H1 (cell line): ENCODE measurements around the gene PPP1R12B. TPM values are rescaled to one million over a fixed set of nuclear protein-coding genes. Genes with fewer than 3 reads are reported as not detected.

Source experiments
- CTCF ChIA-PET: fragments of 300-600 bp; sonication (Branson Sonifier 250); formaldehyde crosslinking; loops from one replicate; lab custom pipeline; 2021; ENCODE audit not compliant: partially characterized antibody; lab: Charles Lee
- POLR2A ChIA-PET: fragments of 300-600 bp; sonication (Branson Sonifier 250); formaldehyde crosslinking; loops from one replicate; lab custom pipeline; 2021; ENCODE audit warnings: inconsistent platforms; ENCODE audit not compliant: partially characterized antibody; lab: Charles Lee
- DNase-seq, 2 experiments: peaks; one replicate each; pipeline versions ENCODE4 v3.0.0 to v3.0.0-alpha.2; 2010 to 2022; ENCODE audit warnings: low spot score in 2 of 2, low read depth in 1 of 2, mixed read lengths in 1 of 2
- FAIRE-seq: peaks from 2 replicates; lab custom pipeline; 2011; peaks lifted over from hg19 to GRCh38; lab: Jason Lieb, UNC
- H2AFZ ChIP-seq: 2 replicates; pipeline ENCODE4 v1.8.1; 2012; ENCODE audit warnings: low read length, inconsistent platforms
- H2AK5ac ChIP-seq: 2 replicates; pipeline ENCODE4 v1.6.1; 2013; ENCODE audit warnings: low read depth, low read length
- H2BK120ac ChIP-seq: replicated peaks from 2 replicates; pipeline ENCODE3; 2013; ENCODE audit warnings: low read depth, low read length, inconsistent platforms
- H2BK12ac ChIP-seq: 2 replicates; pipeline ENCODE4 v1.6.1; 2013; ENCODE audit warnings: low read depth, low read length
- H2BK15ac ChIP-seq: 2 replicates; pipeline ENCODE4 v1.6.1; 2013; ENCODE audit warnings: low read length
- H2BK20ac ChIP-seq: 2 replicates; pipeline ENCODE4 v1.6.1; 2013; ENCODE audit warnings: low read length
- H2BK5ac ChIP-seq: 2 replicates; pipeline ENCODE4 v1.6.1; 2013; ENCODE audit warnings: low read depth, low read length
- H3K14ac ChIP-seq: 2 replicates; pipeline ENCODE4 v1.6.1; 2013; ENCODE audit warnings: inconsistent platforms; ENCODE audit not compliant: insufficient read length
- H3K18ac ChIP-seq: 2 replicates; pipeline ENCODE4 v1.6.1; 2013; ENCODE audit warnings: low read length; ENCODE audit errors: extremely low read depth
- H3K23ac ChIP-seq: 2 replicates; pipeline ENCODE4 v1.6.1; 2013; ENCODE audit warnings: inconsistent platforms; ENCODE audit not compliant: insufficient read length
- H3K23me2 ChIP-seq: 2 replicates; pipeline ENCODE4 v1.6.1; 2013; ENCODE audit warnings: low read depth, low read length
- H3K27ac ChIP-seq: 2 replicates; pipeline ENCODE4 v1.6.1; 2011; ENCODE audit warnings: low read depth, low read length, inconsistent platforms
- H3K27me3 ChIP-seq, 4 experiments: replicated peaks in 1 of 4; 1 replicate in 1 of 4; 2 replicates in 3 of 4; pipeline versions ENCODE4 v1.6.1 to v1.8.1; 2011 to 2013; ENCODE audit warnings: low read length in 3 of 4, mild to moderate bottlenecking in 3 of 4, inconsistent platforms in 2 of 4, mixed read lengths in 2 of 4, moderate library complexity in 1 of 4; ENCODE audit not compliant: control insufficient read depth in 3 of 4, insufficient read depth in 3 of 4; ENCODE audit errors: extremely low read depth in 1 of 4
- H3K36me3 ChIP-seq, 4 experiments: 2 replicates each; pipeline versions ENCODE4 v1.6.1 to v1.8.1; 2011 to 2013; ENCODE audit warnings: mild to moderate bottlenecking in 4 of 4, low read length in 3 of 4, moderate library complexity in 2 of 4, control low read depth in 1 of 4, inconsistent platforms in 1 of 4; ENCODE audit not compliant: insufficient read depth in 4 of 4, control insufficient read depth in 2 of 4
- H3K4ac ChIP-seq: replicated peaks from 2 replicates; pipeline ENCODE3; 2013; ENCODE audit warnings: low read length, low read depth, mixed read lengths, inconsistent platforms; ENCODE audit not compliant: insufficient read length
- H3K4me1 ChIP-seq, 4 experiments: replicated peaks in 1 of 4; 1 replicate in 1 of 4; 2 replicates in 3 of 4; pipeline versions ENCODE4 v1.6.1 to v1.8.1; 2011 to 2013; ENCODE audit warnings: low read length in 3 of 4, inconsistent platforms in 2 of 4, mixed read lengths in 1 of 4; ENCODE audit not compliant: insufficient read depth in 4 of 4, control insufficient read depth in 3 of 4
- H3K4me2 ChIP-seq, 2 experiments: 2 replicates each; pipeline versions ENCODE4 v1.6.1 to v1.8.1; 2011 to 2013; ENCODE audit warnings: low read depth in 2 of 2, low read length in 2 of 2, control low read depth in 1 of 2, inconsistent platforms in 1 of 2, mild to moderate bottlenecking in 1 of 2; ENCODE audit not compliant: insufficient read depth in 1 of 2
- H3K4me3 ChIP-seq, 4 experiments: fragments of 200-600, 300-600 bp in 1 of 4; sonication (generic), shearing (Covaris generic), sonication (Bioruptor Twin) in 1 of 4; 2 replicates each; pipeline versions ENCODE4 v1.5.1 to v1.8.1; 2011 to 2016; ENCODE audit warnings: low read length in 4 of 4, low read depth in 3 of 4, control low read depth in 2 of 4, inconsistent platforms in 2 of 4, mild to moderate bottlenecking in 2 of 4, mixed read lengths in 1 of 4, moderate library complexity in 1 of 4; ENCODE audit not compliant: insufficient read depth in 2 of 4; ENCODE audit errors: extremely low read depth in 1 of 4
- H3K56ac ChIP-seq: replicated peaks from 2 replicates; pipeline ENCODE3; 2013; ENCODE audit warnings: low read depth, mild to moderate bottlenecking, mixed read lengths, low read length, inconsistent platforms; ENCODE audit not compliant: insufficient read length
- H3K79me1 ChIP-seq: 2 replicates; pipeline ENCODE4 v1.6.1; 2013; ENCODE audit warnings: low read depth, low read length, control low read depth
- H3K79me2 ChIP-seq, 2 experiments: 2 replicates each; pipeline versions ENCODE4 v1.6.1 to v1.8.1; 2012 to 2013; ENCODE audit warnings: low read length in 2 of 2, mild to moderate bottlenecking in 2 of 2, inconsistent platforms in 1 of 2; ENCODE audit not compliant: insufficient read depth in 2 of 2, control insufficient read depth in 1 of 2
- H3K9ac ChIP-seq, 4 experiments: replicated peaks in 1 of 4; 1 replicate in 1 of 4; 2 replicates in 3 of 4; pipeline versions ENCODE4 v1.6.1 to v1.8.1; 2011 to 2013; ENCODE audit warnings: low read depth in 3 of 4, low read length in 3 of 4, control low read depth in 2 of 4, mild to moderate bottlenecking in 2 of 4, moderate library complexity in 2 of 4, inconsistent platforms in 1 of 4; ENCODE audit errors: extremely low read depth in 1 of 4
- H3K9me3 ChIP-seq, 2 experiments: 2 replicates each; pipeline versions ENCODE4 v1.6.1 to v1.8.1; 2012 to 2013; ENCODE audit warnings: mild to moderate bottlenecking in 2 of 2, moderate library complexity in 2 of 2, control low read depth in 1 of 2, inconsistent platforms in 1 of 2, low read depth in 1 of 2, low read length in 1 of 2, mixed read lengths in 1 of 2; ENCODE audit not compliant: insufficient read depth in 2 of 2
- H4K20me1 ChIP-seq, 2 experiments: replicated peaks in 1 of 2; 2 replicates each; pipeline versions ENCODE3 to v1.8.1; 2011 to 2013; ENCODE audit warnings: inconsistent platforms in 2 of 2, low read length in 2 of 2, mild to moderate bottlenecking in 1 of 2; ENCODE audit not compliant: insufficient read depth in 2 of 2, control insufficient read depth in 1 of 2
- H4K5ac ChIP-seq: 2 replicates; pipeline ENCODE4 v1.6.1; 2013; ENCODE audit warnings: low read length, low read depth, mixed read lengths, inconsistent platforms; ENCODE audit not compliant: insufficient read length
- H4K8ac ChIP-seq: 2 replicates; pipeline ENCODE4 v1.8.0; 2013; ENCODE audit warnings: mild to moderate bottlenecking, moderate library complexity, low read length, inconsistent platforms; ENCODE audit not compliant: insufficient read depth; ENCODE audit errors: extremely low read depth
- H4K91ac ChIP-seq: replicated peaks from 2 replicates; pipeline ENCODE3; 2013; ENCODE audit warnings: low read length, mixed read lengths, inconsistent platforms; ENCODE audit not compliant: insufficient read length
- ASH2L ChIP-seq: fragments of 200-600, 300-600 bp; sonication (generic); IDR thresholded peaks from one replicate; pipeline ENCODE4 v1.7.1; 2017; ENCODE audit warnings: low read length
- BCL11A ChIP-seq, 2 experiments: IDR thresholded peaks; one replicate each; pipeline ENCODE4 v1.6.1; 2011; ENCODE audit warnings: low read depth in 2 of 2, low read length in 2 of 2, mild to moderate bottlenecking in 2 of 2
- CREB1 ChIP-seq: IDR thresholded peaks from 2 replicates; pipeline ENCODE4 v1.6.1; 2012; ENCODE audit warnings: inconsistent platforms
- EP300 ChIP-seq, 2 experiments: IDR thresholded peaks; 1 replicate in 1 of 2; 2 replicates in 1 of 2; pipeline ENCODE4 v1.6.1; 2011 to 2012; ENCODE audit warnings: low read depth in 2 of 2, low read length in 2 of 2, mild to moderate bottlenecking in 2 of 2, borderline replicate concordance in 1 of 2, inconsistent platforms in 1 of 2, moderate library complexity in 1 of 2
- GTF2F1 ChIP-seq: IDR thresholded peaks from 2 replicates; pipeline ENCODE4 v1.6.1; 2012; ENCODE audit warnings: low read depth, low read length, improper control_type of control experiment, borderline replicate concordance
- HDAC2 ChIP-seq, 2 experiments: fragments of 300-600 bp in 1 of 2; sonication (generic) in 1 of 2; IDR thresholded peaks; 2 replicates each; pipeline ENCODE4 v1.6.1; 2011 to 2012; ENCODE audit warnings: low read depth in 2 of 2, low read length in 2 of 2, mild to moderate bottlenecking in 2 of 2, moderate library complexity in 2 of 2, borderline replicate concordance in 1 of 2, inconsistent platforms in 1 of 2
- JUN ChIP-seq: IDR thresholded peaks from 2 replicates; pipeline ENCODE4 v1.6.1; 2011; ENCODE audit warnings: low read depth, mild to moderate bottlenecking, improper control_type of control experiment, low read length
- RNF2 ChIP-seq: fragments of 200-900, 300-1000 bp; sonication (generic); IDR thresholded peaks from 2 replicates; pipeline ENCODE4 v1.7.1; 2016; ENCODE audit warnings: borderline replicate concordance, low read depth, mild to moderate bottlenecking, antibody characterized with exemption, low read length; ENCODE audit not compliant: poor library complexity, severe bottlenecking; ENCODE audit errors: missing control alignments
- SIRT6 ChIP-seq: IDR thresholded peaks from one replicate; pipeline ENCODE4 v1.7.1; 2012; ENCODE audit warnings: low read length, inconsistent platforms
- SRF ChIP-seq: IDR thresholded peaks from 2 replicates; pipeline ENCODE4 v1.6.1; 2011; ENCODE audit warnings: mild to moderate bottlenecking, low read depth, low read length, moderate library complexity
- TEAD4 ChIP-seq: IDR thresholded peaks from 2 replicates; pipeline ENCODE4 v1.6.1; 2012; ENCODE audit warnings: low read depth, low read length, inconsistent platforms, mixed read lengths
- YY1 ChIP-seq: IDR thresholded peaks from 2 replicates; pipeline ENCODE4 v1.6.1; 2011; ENCODE audit warnings: low read depth, mild to moderate bottlenecking, low read length
- WGBS, 2 experiments: shearing (Covaris generic) in 1 of 2; methylation state at CpG; one replicate each; pipeline versions ENCODE4 v1.1.6 to v1.1.7; 2013 to 2015; ENCODE audit warnings: low lambda C conversion rate in 2 of 2, mixed read lengths in 2 of 2, inconsistent platforms in 1 of 2, low coverage in 1 of 2, missing lambda C conversion rate in 1 of 2; ENCODE audit not compliant: insufficient replicate concordance in 2 of 2, insufficient coverage in 1 of 2, insufficient read length in 1 of 2; ENCODE audit errors: extremely low coverage in 1 of 2, missing lambda C conversion rate in 1 of 2; 5-methylcytosine and 5-hydroxymethylcytosine counted together
- polyA plus RNA-seq, 7 experiments: library from polyadenylated mRNA; depleted of rRNA in 3 of 7; stranded (reverse) in 5 of 7; unstranded in 2 of 7; fragments of >200 nt in 5 of 7; fragments of 200-250 nt in 2 of 7; gene quantifications; 1 replicate in 5 of 7; 2 replicates in 1 of 7; 4 replicates in 1 of 7; pipeline versions ENCODE4 v1.2.1 to v1.2.3, GENCODE V29; 2011 to 2013; ENCODE audit warnings: missing spikeins in 2 of 7, mixed read lengths in 2 of 7
- total RNA-seq: library from RNA; stranded (reverse); fragmentation: NEBNext Ultra II Directional; extraction: Animal tissue kit (Norgen Biotek cat#: 25700); gene quantifications from 2 replicates; pipeline ENCODE4 v1.2.1, GENCODE V29; 2021

PPP1R12B gene
- total and polyA plus RNA-seq, 2 of the 8 experiments (the other 6 are each of a cell fraction or from before 2014, with no cell fraction given): 7.9 to 18.7 TPM

DNA sequence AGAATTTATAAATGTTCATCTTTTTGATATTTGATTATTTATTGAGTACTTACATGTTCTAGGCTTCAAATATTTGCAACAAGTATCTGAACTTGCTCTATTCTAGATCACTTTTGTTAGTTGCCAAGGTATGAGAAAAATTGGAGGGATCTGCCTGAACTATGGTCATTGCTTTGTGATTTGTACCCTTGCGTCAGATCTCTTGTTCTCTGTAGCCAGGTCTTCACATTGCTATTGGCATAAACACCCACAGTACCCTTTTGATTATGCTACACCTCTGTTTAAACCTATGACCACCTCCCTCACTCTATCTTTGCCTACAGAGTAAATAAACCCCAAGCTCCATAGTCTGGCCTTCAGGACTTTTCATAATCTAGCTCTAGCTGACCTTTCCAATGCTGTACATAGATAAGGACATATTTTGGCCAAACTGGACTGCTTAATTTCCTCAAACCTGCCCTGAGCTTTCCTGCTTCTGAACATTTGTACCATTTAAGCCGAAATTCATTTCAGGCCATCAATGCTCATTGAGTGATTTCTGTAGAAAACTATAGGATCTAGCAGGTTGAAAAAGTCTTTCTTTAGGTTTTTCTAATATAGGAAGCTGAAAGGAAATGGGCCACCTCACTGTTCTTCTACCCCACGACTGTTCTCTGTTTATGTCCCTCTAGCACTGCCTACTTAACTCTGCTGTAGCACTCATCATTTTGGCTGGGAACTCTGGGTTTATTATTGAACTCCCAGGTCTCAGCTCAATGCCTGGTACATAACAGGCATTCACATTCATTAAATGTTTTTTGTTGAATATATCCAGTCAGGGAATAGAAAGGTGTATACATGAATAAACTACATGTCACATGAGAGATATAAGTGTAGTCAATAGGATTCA is 84.9 kb downstream of the PPP1R12B start:
- ChIA-PET POLR2A (interaction anchor here (0.7 kb wide), 1 partner anchor 28 kb away, joined by 3 read pairs; no protein-coding TSS in a partner anchor), CTCF (interaction anchor here (1.4 to 2.9 kb wide), 3 partner anchors 83 to 167 kb away, joined by 3 to 9 read pairs (median 4); partner anchors contain the start of gene UBE2T)
- FAIRE-seq (no peak), DNase-seq (no peak)
- no peak overlapping the region for H3K23ac ChIP-seq
- no peak overlapping the region for H3K9ac ChIP-seq
- no peak overlapping the region for H2BK12ac ChIP-seq
- H3K23me2 ChIP-seq: no peaks in the 10 kb centered on the region
- H3K36me3 ChIP-seq: peaks cover 0 to under 1% (median 0%) of the 10 kb centered on the region in 4 experiments; a peak in 3 of 8 replicates
- H3K79me1 ChIP-seq: no peaks in the 10 kb centered on the region
- H3K14ac ChIP-seq: no peak overlapping the region
- no peak overlapping the region for H2AFZ ChIP-seq
- no peak overlapping the region for H4K8ac ChIP-seq
- no peak overlapping the region for H2AK5ac ChIP-seq
- no peak overlapping the region for H3K18ac ChIP-seq
- H3K79me2 ChIP-seq: no peaks in the 10 kb centered on the region
- no peak overlapping the region for H3K4me3 ChIP-seq
- H4K5ac ChIP-seq: no peak overlapping the region
- H3K27me3 ChIP-seq: no peaks in the 10 kb centered on the region
- H4K91ac ChIP-seq: no peak overlapping the region
- H2BK120ac ChIP-seq: no peak overlapping the region
- H3K56ac ChIP-seq: no peak overlapping the region
- H3K4me1 ChIP-seq: no peaks in the 10 kb centered on the region
- no peak overlapping the region for H3K27ac ChIP-seq
- no peaks in the 10 kb centered on the region for H4K20me1 ChIP-seq
- 78% methylated on average over 3 of the region's 3 CpGs; no CpG with 5 or more reads in 1 of the 2 experiments for WGBS, 2 experiments
- no peaks in the 10 kb centered on the region for H3K9me3 ChIP-seq
- H2BK20ac ChIP-seq: no peak overlapping the region
- no peak overlapping the region for H2BK5ac ChIP-seq
- H2BK15ac ChIP-seq: no peak overlapping the region
- no peak overlapping the region for H3K4me2 ChIP-seq
- no peak overlapping the region for H3K4ac ChIP-seq
- TF ChIP-seq SRF (no peak), RNF2 (no peak), HDAC2 (IDR thresholded peaks at IDR 0.05; ENCODE audit: borderline replicate concordance in 1 of 2, low read depth in 2 of 2, low read length in 2 of 2) (no peak), YY1 (no peak), JUN (no peak), EP300 (IDR thresholded peaks at IDR 0.05; ENCODE audit: borderline replicate concordance in 1 of 2, low read depth in 2 of 2, low read length in 2 of 2) (no peak), SIRT6 (no peak), CREB1 (no peak), GTF2F1 (no peak), TEAD4 (no peak), BCL11A (IDR thresholded peaks at IDR 0.05; ENCODE audit: low read depth in 2 of 2, low read length in 2 of 2) (no peak), ASH2L (no peak)
